Colonic mucosa (tissue), 4 donors: Measurements from ENCODE around the gene SH3PXD2A. TPM values are rescaled to one million over a fixed set of nuclear protein-coding genes. Genes with fewer than 3 reads are reported as not detected.
A peak's percentile ranks its signal among the peaks of the same experiment; 100 is the strongest.
"Not testable (repeated sequence)": the region's sequence is repeated elsewhere in the genome, so short reads cannot be mapped to it uniquely, and the experiment has no call there.

Experiments
- DNase-seq: peaks from one replicate; pipeline ENCODE4 v3.0.0-alpha.2; 2020
- H3K27ac ChIP-seq: fragments of 200-600 bp; one replicate; pipeline ENCODE4 v1.8.0; 2021
- H3K27me3 ChIP-seq: fragments of 200-600 bp; one replicate; pipeline ENCODE4 v1.8.0; 2021
- H3K36me3 ChIP-seq: fragments of 200-600 bp; one replicate; pipeline ENCODE4 v1.8.0; 2021
- H3K4me1 ChIP-seq: fragments of 200-600 bp; one replicate; pipeline ENCODE4 v1.8.0; 2021; ENCODE audit warnings: mild to moderate bottlenecking
- H3K4me3 ChIP-seq: fragments of 200-600 bp; one replicate; pipeline ENCODE4 v1.8.0; 2021
- H3K9ac ChIP-seq, 2 donors: one replicate each; pipeline ENCODE4 v1.7.0; 2013; ENCODE audit warnings: control low read depth in 2 of 2, low read depth in 2 of 2, low read length in 2 of 2
- H3K9me3 ChIP-seq: fragments of 200-600 bp; one replicate; pipeline ENCODE4 v1.8.0; 2021
- intact Hi-C: fragments of 100-400 bp; cut with DNase I; formaldehyde crosslinking; loops from one replicate; pipeline ENCODE4 v1.14.1; 2022
- total RNA-seq, 2 donors: library from RNA; stranded (reverse); fragmentation: NEBNext Ultra II Directional in 1 of 2; extraction: Animal tissue kit (Norgen Biotek cat#: 25700) in 1 of 2; gene quantifications; one replicate each; pipeline ENCODE4 v1.2.1, GENCODE V29; 2021
- TF ChIP-seq, protein P1 (sequence below): fragments of 200-600 bp; IDR thresholded peaks from one replicate; pipeline ENCODE4 v1.8.0; 2022; ENCODE audit warnings: antibody characterized with exemption, mild to moderate bottlenecking
- donor health status: healthy.
- donor health status: DM: no; HTN: no; CAD: no.
- donor health status: DM: no; HTN: no; CAD: no.

Gene SH3PXD2A
- total RNA-seq, 2 donors from 2014 or later: 37.5 to 40.8 TPM

DNA sequence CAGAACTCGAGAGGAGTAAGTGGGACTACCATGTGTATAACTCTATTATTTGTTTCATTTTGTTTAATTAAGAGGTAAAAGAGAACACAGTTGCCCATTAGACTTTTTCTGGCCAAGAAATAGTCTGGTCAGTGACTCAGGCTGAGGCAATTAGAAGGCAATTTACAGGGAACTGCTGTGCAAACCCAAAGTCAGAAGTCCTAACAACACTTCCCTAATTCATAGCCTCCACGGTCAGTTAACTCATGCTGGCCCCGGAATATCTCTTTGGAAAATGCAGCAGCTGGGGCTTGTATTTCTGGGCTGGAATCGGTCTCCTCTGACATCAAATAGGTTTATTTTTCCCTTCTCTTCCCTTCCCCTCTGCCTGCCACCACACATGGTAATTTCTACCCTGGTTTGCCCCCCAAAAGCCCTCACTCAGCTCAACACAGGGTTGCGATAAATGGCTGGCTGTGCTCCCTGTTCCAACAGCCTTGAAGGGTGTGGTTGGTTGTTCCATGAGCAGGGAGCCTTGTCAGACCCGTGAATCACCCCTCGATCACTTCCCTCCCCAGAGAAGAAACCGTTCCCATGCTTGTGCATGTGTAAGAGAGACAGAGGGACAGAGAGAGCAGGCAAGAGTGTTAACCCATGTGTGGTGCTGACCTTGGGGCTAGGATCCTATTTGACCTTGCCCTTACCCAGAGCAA, 5.3 kb downstream of the SH3PXD2A start:
- no peaks in the 10 kb centered on the region for H3K9me3 ChIP-seq
- H3K27ac ChIP-seq: peak overlapping the region; percentile 51
- H3K4me1 ChIP-seq: peaks cover 63% of the 10 kb centered on the region
- TF ChIP-seq, protein P1, sequence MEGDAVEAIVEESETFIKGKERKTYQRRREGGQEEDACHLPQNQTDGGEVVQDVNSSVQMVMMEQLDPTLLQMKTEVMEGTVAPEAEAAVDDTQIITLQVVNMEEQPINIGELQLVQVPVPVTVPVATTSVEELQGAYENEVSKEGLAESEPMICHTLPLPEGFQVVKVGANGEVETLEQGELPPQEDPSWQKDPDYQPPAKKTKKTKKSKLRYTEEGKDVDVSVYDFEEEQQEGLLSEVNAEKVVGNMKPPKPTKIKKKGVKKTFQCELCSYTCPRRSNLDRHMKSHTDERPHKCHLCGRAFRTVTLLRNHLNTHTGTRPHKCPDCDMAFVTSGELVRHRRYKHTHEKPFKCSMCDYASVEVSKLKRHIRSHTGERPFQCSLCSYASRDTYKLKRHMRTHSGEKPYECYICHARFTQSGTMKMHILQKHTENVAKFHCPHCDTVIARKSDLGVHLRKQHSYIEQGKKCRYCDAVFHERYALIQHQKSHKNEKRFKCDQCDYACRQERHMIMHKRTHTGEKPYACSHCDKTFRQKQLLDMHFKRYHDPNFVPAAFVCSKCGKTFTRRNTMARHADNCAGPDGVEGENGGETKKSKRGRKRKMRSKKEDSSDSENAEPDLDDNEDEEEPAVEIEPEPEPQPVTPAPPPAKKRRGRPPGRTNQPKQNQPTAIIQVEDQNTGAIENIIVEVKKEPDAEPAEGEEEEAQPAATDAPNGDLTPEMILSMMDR: no peak
- peak overlapping the region; percentile 60 for H3K9ac ChIP-seq
- H3K4me3 ChIP-seq: no peak overlapping the region
- no peaks in the 10 kb centered on the region for H3K27me3 ChIP-seq
- intact Hi-C loops: loop anchor here (10.0 kb wide), 1 partner anchor 65 kb away; no protein-coding TSS in a partner anchor
- H3K36me3 ChIP-seq: no peaks in the 10 kb centered on the region
- DNase-seq: peak; percentile 35

DNA sequence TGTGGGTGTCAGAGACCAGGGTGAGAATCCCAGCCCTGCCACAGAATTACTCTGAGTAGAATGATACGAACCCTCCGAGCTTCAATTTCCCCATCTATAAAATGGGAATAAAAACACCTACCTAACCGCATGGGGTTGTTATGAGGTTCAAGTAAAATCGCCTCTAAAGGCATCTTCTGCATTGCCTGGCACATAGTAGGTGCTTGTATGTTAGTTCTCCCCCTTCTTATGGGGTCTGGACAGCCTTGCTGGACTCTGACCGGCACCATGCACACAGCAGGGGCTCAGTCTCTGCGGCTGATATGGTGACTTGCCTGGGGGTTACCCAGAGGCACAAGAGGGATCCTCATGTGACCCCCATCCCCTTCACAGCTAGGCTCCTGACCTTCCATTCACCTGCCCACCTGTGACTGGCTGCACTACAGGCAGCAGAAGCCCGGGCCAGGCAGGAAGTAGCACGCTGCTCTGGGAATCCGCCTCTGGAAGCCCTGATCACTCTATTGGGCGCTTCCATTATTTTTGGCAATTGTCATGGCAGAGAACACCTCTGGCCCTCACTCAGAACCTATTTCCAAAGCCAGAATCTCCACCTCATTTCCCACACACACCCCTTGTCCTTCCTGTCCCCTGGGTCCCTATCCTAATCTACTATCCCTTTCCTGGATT, 6.0 kb downstream of the SH3PXD2A start:
- Histone ChIP-seq H3K9ac (peak overlapping the region in 1 of 2 donors; percentile 35), H3K4me1 (peaks cover 67% of the 10 kb centered on the region), H3K9me3 (no peaks in the 10 kb centered on the region), H3K36me3 (no peaks in the 10 kb centered on the region), H3K27ac (peak overlapping the region; percentile 51), H3K27me3 (no peaks in the 10 kb centered on the region), H3K4me3 (no peak overlapping the region)
- TF ChIP-seq, protein P1: no peak
- intact Hi-C loops: no loop called here
- peak; percentile 34 for DNase-seq

DNA sequence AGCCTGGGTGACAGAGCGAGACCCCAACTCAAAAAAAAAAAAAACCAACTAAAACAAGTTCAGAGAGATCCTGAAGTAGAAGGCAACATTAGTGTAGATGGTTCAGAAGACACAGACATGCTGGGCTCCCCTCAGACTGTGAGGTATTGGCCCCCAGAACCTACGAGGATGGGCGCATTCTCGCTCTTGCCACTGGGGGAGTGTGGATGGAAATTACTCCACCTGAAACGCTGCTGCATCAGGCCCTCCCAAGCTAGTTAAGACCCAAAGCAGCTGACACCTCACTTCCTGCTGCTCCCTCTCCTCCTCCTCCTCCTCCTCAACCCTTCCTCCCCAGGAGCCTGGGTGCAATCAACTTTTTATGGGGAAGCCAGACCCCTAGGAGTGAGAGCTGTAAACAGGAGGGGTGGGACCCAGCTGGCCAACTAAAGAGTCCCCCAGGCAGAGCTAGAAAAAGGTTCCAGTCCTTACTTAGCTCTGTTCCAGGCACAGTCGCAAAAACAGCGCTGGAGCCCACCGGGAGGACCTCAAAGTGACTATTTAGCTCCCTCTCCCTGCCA, 7.4 kb downstream of the SH3PXD2A start:
- Histone ChIP-seq H3K9ac (peak overlapping the region in 1 of 2 donors; percentile 15), H3K27me3 (no peaks in the 10 kb centered on the region), H3K27ac (no peak overlapping the region), H3K9me3 (no peaks in the 10 kb centered on the region), H3K4me1 (peaks cover 68% of the 10 kb centered on the region), H3K4me3 (no peak overlapping the region), H3K36me3 (no peaks in the 10 kb centered on the region)
- intact Hi-C loops: no loop called here
- peak; percentile 20 for DNase-seq
- TF ChIP-seq, protein P1: no peak

DNA sequence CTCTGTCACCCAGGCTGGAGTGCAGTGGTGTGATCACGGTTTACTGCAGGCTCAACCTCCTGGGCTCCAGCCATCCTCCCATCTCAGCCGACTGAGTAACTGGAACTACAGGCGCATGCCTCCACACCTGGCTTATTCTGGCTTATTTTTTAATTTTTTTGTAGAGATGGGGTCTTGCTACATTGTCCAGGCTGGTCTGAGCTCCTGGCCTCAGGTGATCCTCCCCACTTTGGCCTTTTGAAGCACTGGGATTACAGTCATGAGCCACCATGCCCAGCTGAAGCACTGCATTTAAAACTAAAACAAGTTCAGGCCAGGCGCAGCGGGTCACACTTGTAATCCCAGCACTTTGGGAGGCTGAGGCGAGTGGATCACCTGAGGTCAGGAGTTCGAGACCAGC, 8.0 kb downstream of the SH3PXD2A start:
- TF ChIP-seq, protein P1: no peak
- intact Hi-C loops: no loop called here
- H3K9me3 ChIP-seq: no peaks in the 10 kb centered on the region
- H3K36me3 ChIP-seq: no peaks in the 10 kb centered on the region
- no peaks in the 10 kb centered on the region for H3K27me3 ChIP-seq
- no peak for DNase-seq
- H3K4me3 ChIP-seq: no peak overlapping the region
- H3K4me1 ChIP-seq: peaks cover 61% of the 10 kb centered on the region
- H3K27ac ChIP-seq: no peak overlapping the region
- no peak overlapping the region for H3K9ac ChIP-seq

DNA sequence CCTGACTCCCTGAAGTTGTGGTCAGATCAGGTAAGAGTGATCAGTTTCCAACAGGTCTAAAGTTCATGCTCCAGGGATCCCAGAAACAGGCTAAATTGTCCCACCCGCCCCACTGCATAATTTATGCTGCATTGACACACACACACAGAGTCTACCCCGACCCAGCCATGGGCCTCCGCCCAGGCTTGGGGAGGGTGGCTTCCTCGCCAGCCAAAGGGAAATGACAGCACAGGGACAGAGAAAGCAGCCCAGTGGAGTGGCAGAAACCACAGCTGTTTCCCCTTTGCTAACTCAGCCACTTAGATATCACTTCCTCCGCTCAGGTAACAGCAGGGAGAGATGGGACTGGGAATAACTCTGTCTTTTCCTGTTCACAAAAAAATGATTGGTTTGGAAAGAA, 9.4 kb downstream of the SH3PXD2A start:
- TF ChIP-seq, protein P1: no peak
- H3K9me3 ChIP-seq: no peaks in the 10 kb centered on the region
- intact Hi-C loops: no loop called here
- peaks cover 48% of the 10 kb centered on the region for H3K4me1 ChIP-seq
- peak; percentile 73 for DNase-seq
- H3K9ac ChIP-seq: peak overlapping the region in 1 of 2 donors; percentile 55
- no peaks in the 10 kb centered on the region for H3K36me3 ChIP-seq
- peak overlapping the region; percentile 37 for H3K27ac ChIP-seq
- no peak overlapping the region for H3K4me3 ChIP-seq
- no peaks in the 10 kb centered on the region for H3K27me3 ChIP-seq

DNA sequence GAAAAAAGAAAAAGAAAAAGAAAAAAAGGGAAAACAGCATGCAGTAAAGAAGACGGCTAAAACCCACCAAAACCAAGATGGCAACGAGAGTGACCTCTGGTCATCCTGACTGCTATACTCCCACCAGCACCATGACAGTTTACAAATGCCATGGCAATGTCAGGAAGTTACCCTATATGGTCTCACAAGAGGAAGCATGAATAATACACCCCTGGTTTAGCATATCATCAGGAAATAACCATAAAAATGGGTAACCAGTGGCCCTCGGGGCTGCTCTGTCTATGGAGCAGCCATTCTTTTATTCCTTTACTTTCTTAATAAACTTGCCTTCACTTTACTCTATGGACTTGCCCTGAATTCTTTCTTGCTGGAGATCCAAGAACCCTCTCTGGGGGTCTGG, 10.0 kb downstream of the SH3PXD2A start:
- intact Hi-C loops, H3K9ac ChIP-seq, DNase-seq, H3K27ac ChIP-seq, H3K9me3 ChIP-seq, H3K36me3 ChIP-seq, H3K27me3 ChIP-seq, H3K4me3 ChIP-seq: not testable (repeated sequence)
- H3K4me1 ChIP-seq: peaks cover 46% of the 10 kb centered on the region
